HG03565 (cell line): ENCODE data around the gene CDK14.
A peak's percentile ranks its signal among the peaks of the same experiment; 100 is the strongest.
"Not testable (repeated sequence)": the region's sequence is repeated elsewhere in the genome, so short reads cannot be mapped to it uniquely, and the experiment has no call there.

Experiments used
- ATAC-seq: cut with Tn5 transposase; IDR thresholded peaks from one replicate; pipeline ENCODE4 v1.9.1; 2021; ENCODE audit warnings: mild to moderate bottlenecking, moderate library complexity; ENCODE audit not compliant: unreplicated experiment

CDK14 gene

GRCh38 chr7:91135300-91135699 is 539.2 kb downstream of the CDK14 start:
- no peak for ATAC-seq

GRCh38 chr7:91135703-91136430 is 539.7 kb downstream of the CDK14 start:
- no peak for ATAC-seq

GRCh38 chr7:91137153-91137787 is 541.1 kb downstream of the CDK14 start:
- ATAC-seq = no peak

GRCh38 chr7:91137788-91138368 is 541.8 kb downstream of the CDK14 start:
- ATAC-seq = no peak

GRCh38 chr7:91140286-91140685 is 544.2 kb downstream of the CDK14 start:
- no peak for ATAC-seq

GRCh38 chr7:91140982-91141381 is 544.9 kb downstream of the CDK14 start:
- ATAC-seq = no peak

- ATAC-seq = no peak
Measured at GRCh38 chr7:91142743-91143142, 546.6 kb downstream of the CDK14 start.

- no peak for ATAC-seq
Measured at GRCh38 chr7:91149341-91150246, 553.5 kb downstream of the CDK14 start.

GRCh38 chr7:91151916-91152315 is 555.8 kb downstream of the CDK14 start:
- ATAC-seq = no peak

GRCh38 chr7:91156316-91157185 is 560.4 kb downstream of the CDK14 start:
- ATAC-seq = no peak

- no peak for ATAC-seq
Measured at GRCh38 chr7:91157579-91158320, 561.6 kb downstream of the CDK14 start.

- no peak for ATAC-seq
Measured at GRCh38 chr7:91162436-91162835, 566.3 kb downstream of the CDK14 start.

GRCh38 chr7:91164506-91164905 is 568.4 kb downstream of the CDK14 start:
- ATAC-seq = no peak

GRCh38 chr7:91165006-91165845 is 569.1 kb downstream of the CDK14 start:
- peak; percentile 80 for ATAC-seq

GRCh38 chr7:91165846-91166230 is 569.7 kb downstream of the CDK14 start:
- peak; percentile 24 for ATAC-seq

- ATAC-seq = no peak
Measured at GRCh38 chr7:91168871-91169829, 573.0 kb downstream of the CDK14 start.

GRCh38 chr7:91169830-91170191 is 573.7 kb downstream of the CDK14 start:
- ATAC-seq = no peak

- not testable (repeated sequence) for ATAC-seq
Measured at GRCh38 chr7:91173265-91173664, 577.1 kb downstream of the CDK14 start.
